Panc1 (cell line): Measurements from ENCODE around the gene TBX4. TPM values are rescaled to one million over a fixed set of nuclear protein-coding genes. Genes with fewer than 3 reads are reported as not detected.

Source experiments
- ATAC-seq: fragments of 200-7000 bp; cut with Tn5 transposase; 2 replicates; pipeline ENCODE4 v1.9.1; 2020; ENCODE audit warnings: mild to moderate bottlenecking, moderate library complexity
- BruUV-seq: library from RNA; stranded (reverse); fragments of 400-500 nt; replicated peaks from 2 replicates; lab custom pipeline; 2021; lab: Mats Ljungman, UMichigan
- CTCF ChIA-PET: fragments of 300-600 bp; sonication (Branson Sonifier 250); formaldehyde crosslinking; loops from one replicate; lab custom pipeline; 2022; ENCODE audit warnings: antibody characterized with exemption; lab: Charles Lee
- POLR2A ChIA-PET: fragments of 300-600 bp; sonication (Branson Sonifier 250); formaldehyde crosslinking; loops from one replicate; lab custom pipeline; 2022; ENCODE audit warnings: antibody characterized with exemption; lab: Charles Lee
- DNase-seq: peaks from one replicate; pipeline ENCODE4 v3.0.0-alpha.2; 2010; ENCODE audit warnings: low read depth, low spot score
- H3K27ac ChIP-seq: 2 replicates; pipeline ENCODE4 v1.5.1; 2011; ENCODE audit warnings: mild to moderate bottlenecking, low read length, inconsistent platforms
- H3K27me3 ChIP-seq: fragments of 200-500 bp; sonication (Bioruptor generic); 2 replicates; pipeline ENCODE4 v1.6.0; 2014; ENCODE audit warnings: low read length, inconsistent platforms; ENCODE audit not compliant: control insufficient read depth, insufficient read depth
- H3K36me3 ChIP-seq: fragments of 200-500 bp; sonication (Bioruptor generic); 2 replicates; pipeline ENCODE4 v1.5.1; 2014; ENCODE audit warnings: inconsistent platforms, mild to moderate bottlenecking, low read length, moderate library complexity; ENCODE audit not compliant: control insufficient read depth, insufficient read depth
- H3K4me1 ChIP-seq: 2 replicates; pipeline ENCODE4 v1.5.1; 2011; ENCODE audit warnings: inconsistent platforms, mild to moderate bottlenecking, low read length, moderate library complexity; ENCODE audit not compliant: control insufficient read depth, insufficient read depth
- H3K4me3 ChIP-seq, 2 experiments: 2 replicates each; pipeline ENCODE4 v1.5.1; 2011 to 2012; ENCODE audit warnings: low read depth in 2 of 2, low read length in 2 of 2, mild to moderate bottlenecking in 2 of 2, inconsistent platforms in 1 of 2, moderate library complexity in 1 of 2
- H3K9me3 ChIP-seq: fragments of 200-500 bp; sonication (Bioruptor generic); 2 replicates; pipeline ENCODE4 v1.5.1; 2014; ENCODE audit warnings: low read depth, mild to moderate bottlenecking, inconsistent platforms, low read length, moderate library complexity; ENCODE audit not compliant: control insufficient read depth, insufficient read depth
- POLR2AphosphoS5 ChIP-seq: IDR thresholded peaks from 2 replicates; pipeline ENCODE4 v1.6.1; 2012; ENCODE audit warnings: mild to moderate bottlenecking, low read depth, low read length, moderate library complexity
- SIN3A ChIP-seq: IDR thresholded peaks from 2 replicates; pipeline ENCODE4 v1.6.1; 2012; ENCODE audit warnings: low read depth, mild to moderate bottlenecking, low read length, moderate library complexity, borderline replicate concordance; ENCODE audit not compliant: insufficient read depth
- TCF7L2 ChIP-seq: IDR thresholded peaks from 2 replicates; pipeline ENCODE4 v1.6.1; 2011; ENCODE audit warnings: mild to moderate bottlenecking, low read depth, low read length, inconsistent platforms
- in situ Hi-C: cut with HindIII; loops from 2 replicates; pipeline ENCODE4 v1.10.0; 2016; ENCODE audit warnings: low sequenced_read_pairs, low pct_unique_long_range_greater_than_20kb
- intact Hi-C: fragments of 100-400 bp; cut with micrococcal nuclease; formaldehyde crosslinking; loops from one replicate; pipeline ENCODE4 v1.10.0; 2022; ENCODE audit not compliant: unreplicated experiment
- total RNA-seq: library from RNA; stranded (reverse); gene quantifications from one replicate; pipeline ENCODE4 v1.2.1, GENCODE V29; 2021; ENCODE audit not compliant: unreplicated experiment
- TF ChIP-seq, protein P1 (sequence below), 2 experiments: IDR thresholded peaks; 2 replicates each; pipeline ENCODE4 v1.6.1; 2011 to 2012; ENCODE audit warnings: low read depth in 2 of 2, control low read depth in 1 of 2, low read length in 1 of 2, mild to moderate bottlenecking in 1 of 2, moderate library complexity in 1 of 2; ENCODE audit not compliant: insufficient read depth in 1 of 2
- TF ChIP-seq, protein P2 (sequence below): fragments of 450-650 bp; IDR thresholded peaks from 2 replicates; pipeline ENCODE4 v1.5.1; 2017; ENCODE audit warnings: mild to moderate bottlenecking

Gene TBX4
- total RNA-seq, 1 experiment from 2014 or later = not detected

DNA sequence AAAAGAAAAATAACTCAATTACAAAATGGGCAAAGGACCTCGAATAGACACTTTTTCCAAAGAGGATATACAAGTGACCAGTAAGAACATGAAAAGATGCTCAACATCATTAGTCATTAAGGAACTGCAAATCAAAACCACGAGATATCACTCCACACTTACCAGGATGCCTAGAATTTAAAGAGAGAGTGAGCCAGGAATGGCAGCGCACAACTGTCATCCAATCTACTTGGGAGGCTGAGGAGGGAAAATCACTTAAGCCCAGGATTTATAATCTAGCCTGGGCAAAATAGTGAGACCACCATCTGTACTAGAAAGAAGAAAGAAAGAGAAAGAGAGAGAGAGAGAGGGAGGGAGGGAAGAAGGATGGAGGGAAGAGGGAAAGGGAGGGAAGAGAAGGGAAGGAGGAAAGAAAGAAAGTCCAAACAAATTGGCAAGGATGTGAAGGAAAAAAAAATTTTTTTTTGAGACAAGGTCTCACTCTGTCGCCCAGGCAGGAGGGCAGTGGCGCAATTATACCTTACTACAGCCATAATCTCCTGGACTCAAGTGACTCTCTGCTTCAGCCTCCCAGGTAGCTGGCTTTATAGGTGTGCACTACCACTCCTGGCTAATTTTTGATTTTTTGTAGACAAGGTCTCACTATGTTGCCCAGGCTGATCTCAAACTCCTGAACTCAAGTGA lies 30.0 kb upstream of the TBX4 start:
- no peaks in the 10 kb centered on the region for H3K9me3 ChIP-seq
- H3K36me3 ChIP-seq = no peaks in the 10 kb centered on the region
- POLR2A ChIA-PET = no interaction called here
- CTCF ChIA-PET = no interaction called here
- H3K27ac ChIP-seq = no peak overlapping the region
- no peak for TF ChIP-seq SIN3A
- TF ChIP-seq TCF7L2 = no peak
- TF ChIP-seq POLR2AphosphoS5 = no peak
- TF ChIP-seq, protein P1, sequence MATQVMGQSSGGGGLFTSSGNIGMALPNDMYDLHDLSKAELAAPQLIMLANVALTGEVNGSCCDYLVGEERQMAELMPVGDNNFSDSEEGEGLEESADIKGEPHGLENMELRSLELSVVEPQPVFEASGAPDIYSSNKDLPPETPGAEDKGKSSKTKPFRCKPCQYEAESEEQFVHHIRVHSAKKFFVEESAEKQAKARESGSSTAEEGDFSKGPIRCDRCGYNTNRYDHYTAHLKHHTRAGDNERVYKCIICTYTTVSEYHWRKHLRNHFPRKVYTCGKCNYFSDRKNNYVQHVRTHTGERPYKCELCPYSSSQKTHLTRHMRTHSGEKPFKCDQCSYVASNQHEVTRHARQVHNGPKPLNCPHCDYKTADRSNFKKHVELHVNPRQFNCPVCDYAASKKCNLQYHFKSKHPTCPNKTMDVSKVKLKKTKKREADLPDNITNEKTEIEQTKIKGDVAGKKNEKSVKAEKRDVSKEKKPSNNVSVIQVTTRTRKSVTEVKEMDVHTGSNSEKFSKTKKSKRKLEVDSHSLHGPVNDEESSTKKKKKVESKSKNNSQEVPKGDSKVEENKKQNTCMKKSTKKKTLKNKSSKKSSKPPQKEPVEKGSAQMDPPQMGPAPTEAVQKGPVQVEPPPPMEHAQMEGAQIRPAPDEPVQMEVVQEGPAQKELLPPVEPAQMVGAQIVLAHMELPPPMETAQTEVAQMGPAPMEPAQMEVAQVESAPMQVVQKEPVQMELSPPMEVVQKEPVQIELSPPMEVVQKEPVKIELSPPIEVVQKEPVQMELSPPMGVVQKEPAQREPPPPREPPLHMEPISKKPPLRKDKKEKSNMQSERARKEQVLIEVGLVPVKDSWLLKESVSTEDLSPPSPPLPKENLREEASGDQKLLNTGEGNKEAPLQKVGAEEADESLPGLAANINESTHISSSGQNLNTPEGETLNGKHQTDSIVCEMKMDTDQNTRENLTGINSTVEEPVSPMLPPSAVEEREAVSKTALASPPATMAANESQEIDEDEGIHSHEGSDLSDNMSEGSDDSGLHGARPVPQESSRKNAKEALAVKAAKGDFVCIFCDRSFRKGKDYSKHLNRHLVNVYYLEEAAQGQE (IDR thresholded peaks at IDR 0.05; ENCODE audit: insufficient read depth in 1 of 2, low read depth in 2 of 2, low read length in 1 of 2) = no peak
- TF ChIP-seq, protein P2, sequence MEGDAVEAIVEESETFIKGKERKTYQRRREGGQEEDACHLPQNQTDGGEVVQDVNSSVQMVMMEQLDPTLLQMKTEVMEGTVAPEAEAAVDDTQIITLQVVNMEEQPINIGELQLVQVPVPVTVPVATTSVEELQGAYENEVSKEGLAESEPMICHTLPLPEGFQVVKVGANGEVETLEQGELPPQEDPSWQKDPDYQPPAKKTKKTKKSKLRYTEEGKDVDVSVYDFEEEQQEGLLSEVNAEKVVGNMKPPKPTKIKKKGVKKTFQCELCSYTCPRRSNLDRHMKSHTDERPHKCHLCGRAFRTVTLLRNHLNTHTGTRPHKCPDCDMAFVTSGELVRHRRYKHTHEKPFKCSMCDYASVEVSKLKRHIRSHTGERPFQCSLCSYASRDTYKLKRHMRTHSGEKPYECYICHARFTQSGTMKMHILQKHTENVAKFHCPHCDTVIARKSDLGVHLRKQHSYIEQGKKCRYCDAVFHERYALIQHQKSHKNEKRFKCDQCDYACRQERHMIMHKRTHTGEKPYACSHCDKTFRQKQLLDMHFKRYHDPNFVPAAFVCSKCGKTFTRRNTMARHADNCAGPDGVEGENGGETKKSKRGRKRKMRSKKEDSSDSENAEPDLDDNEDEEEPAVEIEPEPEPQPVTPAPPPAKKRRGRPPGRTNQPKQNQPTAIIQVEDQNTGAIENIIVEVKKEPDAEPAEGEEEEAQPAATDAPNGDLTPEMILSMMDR = no peak
- intact Hi-C loops (no loop called here), in situ Hi-C loops (no loop called here)
- BruUV-seq = no TSS peak
- H3K4me1 ChIP-seq = no peaks in the 10 kb centered on the region
- no peak overlapping the region for H3K4me3 ChIP-seq
- DNase-seq (no peak), ATAC-seq (no peak)
- no peaks in the 10 kb centered on the region; the same call in 1 of the 2 replicates for H3K27me3 ChIP-seq

DNA sequence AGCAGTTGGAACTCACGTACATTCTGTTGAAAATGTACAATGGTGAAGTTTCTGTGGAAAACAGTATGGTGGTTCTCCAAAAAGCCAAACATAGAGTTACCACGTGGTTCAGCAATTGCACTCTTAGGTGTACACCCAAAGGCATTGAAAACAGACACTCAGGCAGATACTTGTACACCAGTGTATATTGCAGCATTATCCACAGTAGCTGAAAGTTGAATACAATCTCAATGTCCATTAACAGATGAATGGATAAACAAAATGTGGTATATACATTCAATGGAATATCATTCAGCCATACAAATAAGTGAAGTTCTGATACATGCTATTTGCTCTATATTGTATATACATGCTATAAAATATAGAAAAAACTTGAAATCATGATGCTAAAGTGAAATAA lies 29.4 kb upstream of the TBX4 start:
- no peak for DNase-seq
- ChIA-PET POLR2A (no interaction called here), CTCF (no interaction called here)
- in situ Hi-C loops = no loop called here
- BruUV-seq = no TSS peak
- TF ChIP-seq POLR2AphosphoS5 = no peak
- no peak for TF ChIP-seq SIN3A
- TF ChIP-seq TCF7L2 = no peak
- TF ChIP-seq, protein P1 (IDR thresholded peaks at IDR 0.05; ENCODE audit: insufficient read depth in 1 of 2, low read depth in 2 of 2, low read length in 1 of 2) = no peak
- TF ChIP-seq, protein P2 = no peak
- intact Hi-C loops = no loop called here
- no peak for ATAC-seq
- Histone ChIP-seq H3K4me3 (no peak overlapping the region), H3K4me1 (no peaks in the 10 kb centered on the region), H3K36me3 (no peaks in the 10 kb centered on the region), H3K27ac (no peak overlapping the region), H3K9me3 (no peaks in the 10 kb centered on the region), H3K27me3 (no peaks in the 10 kb centered on the region; the same call in 1 of the 2 replicates)
